H1 (cell line): ENCODE data around the gene EID1. TPM values are rescaled to one million over a fixed set of nuclear protein-coding genes. Genes with fewer than 3 reads are reported as not detected.

Source experiments
- CTCF ChIA-PET: fragments of 300-600 bp; sonication (Branson Sonifier 250); formaldehyde crosslinking; loops from one replicate; lab custom pipeline; 2021; ENCODE audit not compliant: partially characterized antibody; lab: Charles Lee
- POLR2A ChIA-PET: fragments of 300-600 bp; sonication (Branson Sonifier 250); formaldehyde crosslinking; loops from one replicate; lab custom pipeline; 2021; ENCODE audit warnings: inconsistent platforms; ENCODE audit not compliant: partially characterized antibody; lab: Charles Lee
- DNase-seq, 2 experiments: peaks; one replicate each; pipeline versions ENCODE4 v3.0.0 to v3.0.0-alpha.2; 2010 to 2022; ENCODE audit warnings: low spot score in 2 of 2, low read depth in 1 of 2, mixed read lengths in 1 of 2
- FAIRE-seq: peaks from 2 replicates; lab custom pipeline; 2011; peaks lifted over from hg19 to GRCh38; lab: Jason Lieb, UNC
- H2AFZ ChIP-seq: 2 replicates; pipeline ENCODE4 v1.8.1; 2012; ENCODE audit warnings: low read length, inconsistent platforms
- H2AK5ac ChIP-seq: 2 replicates; pipeline ENCODE4 v1.6.1; 2013; ENCODE audit warnings: low read depth, low read length
- H2BK120ac ChIP-seq: replicated peaks from 2 replicates; pipeline ENCODE3; 2013; ENCODE audit warnings: low read depth, low read length, inconsistent platforms
- H2BK12ac ChIP-seq: 2 replicates; pipeline ENCODE4 v1.6.1; 2013; ENCODE audit warnings: low read depth, low read length
- H2BK15ac ChIP-seq: 2 replicates; pipeline ENCODE4 v1.6.1; 2013; ENCODE audit warnings: low read length
- H2BK20ac ChIP-seq: 2 replicates; pipeline ENCODE4 v1.6.1; 2013; ENCODE audit warnings: low read length
- H2BK5ac ChIP-seq: 2 replicates; pipeline ENCODE4 v1.6.1; 2013; ENCODE audit warnings: low read depth, low read length
- H3K14ac ChIP-seq: 2 replicates; pipeline ENCODE4 v1.6.1; 2013; ENCODE audit warnings: inconsistent platforms; ENCODE audit not compliant: insufficient read length
- H3K18ac ChIP-seq: 2 replicates; pipeline ENCODE4 v1.6.1; 2013; ENCODE audit warnings: low read length; ENCODE audit errors: extremely low read depth
- H3K23ac ChIP-seq: 2 replicates; pipeline ENCODE4 v1.6.1; 2013; ENCODE audit warnings: inconsistent platforms; ENCODE audit not compliant: insufficient read length
- H3K23me2 ChIP-seq: 2 replicates; pipeline ENCODE4 v1.6.1; 2013; ENCODE audit warnings: low read depth, low read length
- H3K27ac ChIP-seq: 2 replicates; pipeline ENCODE4 v1.6.1; 2011; ENCODE audit warnings: low read depth, low read length, inconsistent platforms
- H3K27me3 ChIP-seq, 4 experiments: replicated peaks in 1 of 4; 1 replicate in 1 of 4; 2 replicates in 3 of 4; pipeline versions ENCODE4 v1.6.1 to v1.8.1; 2011 to 2013; ENCODE audit warnings: low read length in 3 of 4, mild to moderate bottlenecking in 3 of 4, inconsistent platforms in 2 of 4, mixed read lengths in 2 of 4, moderate library complexity in 1 of 4; ENCODE audit not compliant: control insufficient read depth in 3 of 4, insufficient read depth in 3 of 4; ENCODE audit errors: extremely low read depth in 1 of 4
- H3K36me3 ChIP-seq, 4 experiments: 2 replicates each; pipeline versions ENCODE4 v1.6.1 to v1.8.1; 2011 to 2013; ENCODE audit warnings: mild to moderate bottlenecking in 4 of 4, low read length in 3 of 4, moderate library complexity in 2 of 4, control low read depth in 1 of 4, inconsistent platforms in 1 of 4; ENCODE audit not compliant: insufficient read depth in 4 of 4, control insufficient read depth in 2 of 4
- H3K4ac ChIP-seq: replicated peaks from 2 replicates; pipeline ENCODE3; 2013; ENCODE audit warnings: low read length, low read depth, mixed read lengths, inconsistent platforms; ENCODE audit not compliant: insufficient read length
- H3K4me1 ChIP-seq, 4 experiments: replicated peaks in 1 of 4; 1 replicate in 1 of 4; 2 replicates in 3 of 4; pipeline versions ENCODE4 v1.6.1 to v1.8.1; 2011 to 2013; ENCODE audit warnings: low read length in 3 of 4, inconsistent platforms in 2 of 4, mixed read lengths in 1 of 4; ENCODE audit not compliant: insufficient read depth in 4 of 4, control insufficient read depth in 3 of 4
- H3K4me2 ChIP-seq, 2 experiments: 2 replicates each; pipeline versions ENCODE4 v1.6.1 to v1.8.1; 2011 to 2013; ENCODE audit warnings: low read depth in 2 of 2, low read length in 2 of 2, control low read depth in 1 of 2, inconsistent platforms in 1 of 2, mild to moderate bottlenecking in 1 of 2; ENCODE audit not compliant: insufficient read depth in 1 of 2
- H3K4me3 ChIP-seq, 4 experiments: fragments of 200-600, 300-600 bp in 1 of 4; sonication (generic), shearing (Covaris generic), sonication (Bioruptor Twin) in 1 of 4; 2 replicates each; pipeline versions ENCODE4 v1.5.1 to v1.8.1; 2011 to 2016; ENCODE audit warnings: low read length in 4 of 4, low read depth in 3 of 4, control low read depth in 2 of 4, inconsistent platforms in 2 of 4, mild to moderate bottlenecking in 2 of 4, mixed read lengths in 1 of 4, moderate library complexity in 1 of 4; ENCODE audit not compliant: insufficient read depth in 2 of 4; ENCODE audit errors: extremely low read depth in 1 of 4
- H3K56ac ChIP-seq: replicated peaks from 2 replicates; pipeline ENCODE3; 2013; ENCODE audit warnings: low read depth, mild to moderate bottlenecking, mixed read lengths, low read length, inconsistent platforms; ENCODE audit not compliant: insufficient read length
- H3K79me1 ChIP-seq: 2 replicates; pipeline ENCODE4 v1.6.1; 2013; ENCODE audit warnings: low read depth, low read length, control low read depth
- H3K79me2 ChIP-seq, 2 experiments: 2 replicates each; pipeline versions ENCODE4 v1.6.1 to v1.8.1; 2012 to 2013; ENCODE audit warnings: low read length in 2 of 2, mild to moderate bottlenecking in 2 of 2, inconsistent platforms in 1 of 2; ENCODE audit not compliant: insufficient read depth in 2 of 2, control insufficient read depth in 1 of 2
- H3K9ac ChIP-seq, 4 experiments: replicated peaks in 1 of 4; 1 replicate in 1 of 4; 2 replicates in 3 of 4; pipeline versions ENCODE4 v1.6.1 to v1.8.1; 2011 to 2013; ENCODE audit warnings: low read depth in 3 of 4, low read length in 3 of 4, control low read depth in 2 of 4, mild to moderate bottlenecking in 2 of 4, moderate library complexity in 2 of 4, inconsistent platforms in 1 of 4; ENCODE audit errors: extremely low read depth in 1 of 4
- H3K9me3 ChIP-seq, 2 experiments: 2 replicates each; pipeline versions ENCODE4 v1.6.1 to v1.8.1; 2012 to 2013; ENCODE audit warnings: mild to moderate bottlenecking in 2 of 2, moderate library complexity in 2 of 2, control low read depth in 1 of 2, inconsistent platforms in 1 of 2, low read depth in 1 of 2, low read length in 1 of 2, mixed read lengths in 1 of 2; ENCODE audit not compliant: insufficient read depth in 2 of 2
- H4K20me1 ChIP-seq, 2 experiments: replicated peaks in 1 of 2; 2 replicates each; pipeline versions ENCODE3 to v1.8.1; 2011 to 2013; ENCODE audit warnings: inconsistent platforms in 2 of 2, low read length in 2 of 2, mild to moderate bottlenecking in 1 of 2; ENCODE audit not compliant: insufficient read depth in 2 of 2, control insufficient read depth in 1 of 2
- H4K5ac ChIP-seq: 2 replicates; pipeline ENCODE4 v1.6.1; 2013; ENCODE audit warnings: low read length, low read depth, mixed read lengths, inconsistent platforms; ENCODE audit not compliant: insufficient read length
- H4K8ac ChIP-seq: 2 replicates; pipeline ENCODE4 v1.8.0; 2013; ENCODE audit warnings: mild to moderate bottlenecking, moderate library complexity, low read length, inconsistent platforms; ENCODE audit not compliant: insufficient read depth; ENCODE audit errors: extremely low read depth
- H4K91ac ChIP-seq: replicated peaks from 2 replicates; pipeline ENCODE3; 2013; ENCODE audit warnings: low read length, mixed read lengths, inconsistent platforms; ENCODE audit not compliant: insufficient read length
- CTBP2 ChIP-seq: IDR thresholded peaks from 2 replicates; pipeline ENCODE4 v1.7.0; 2011; ENCODE audit warnings: borderline replicate concordance, mild to moderate bottlenecking, moderate library complexity, mixed read lengths, low read length; ENCODE audit not compliant: insufficient read depth, insufficient read length
- MAFK ChIP-seq: IDR thresholded peaks from 2 replicates; pipeline ENCODE4 v1.6.1; 2012; ENCODE audit warnings: low read depth, mild to moderate bottlenecking, improper control_type of control experiment, low read length
- SIX5 ChIP-seq: IDR thresholded peaks from 2 replicates; pipeline ENCODE4 v1.6.1; 2011; ENCODE audit warnings: mild to moderate bottlenecking, low read depth, low read length
- SP1 ChIP-seq: IDR thresholded peaks from 2 replicates; pipeline ENCODE4 v1.6.1; 2011; ENCODE audit warnings: low read depth, low read length
- TAF1 ChIP-seq: IDR thresholded peaks from 2 replicates; pipeline ENCODE4 v1.6.1; 2011; ENCODE audit warnings: mild to moderate bottlenecking, low read depth, low read length
- TAF7 ChIP-seq: optimal IDR thresholded peaks from 2 replicates; pipeline ENCODE3; 2011; ENCODE audit warnings: low read depth, mild to moderate bottlenecking, inconsistent platforms, low read length, moderate library complexity, borderline replicate concordance
- WGBS, 2 experiments: shearing (Covaris generic) in 1 of 2; methylation state at CpG; one replicate each; pipeline versions ENCODE4 v1.1.6 to v1.1.7; 2013 to 2015; ENCODE audit warnings: low lambda C conversion rate in 2 of 2, mixed read lengths in 2 of 2, inconsistent platforms in 1 of 2, low coverage in 1 of 2, missing lambda C conversion rate in 1 of 2; ENCODE audit not compliant: insufficient replicate concordance in 2 of 2, insufficient coverage in 1 of 2, insufficient read length in 1 of 2; ENCODE audit errors: extremely low coverage in 1 of 2, missing lambda C conversion rate in 1 of 2; 5-methylcytosine and 5-hydroxymethylcytosine counted together
- polyA plus RNA-seq, 7 experiments: library from polyadenylated mRNA; depleted of rRNA in 3 of 7; stranded (reverse) in 5 of 7; unstranded in 2 of 7; fragments of >200 nt in 5 of 7; fragments of 200-250 nt in 2 of 7; gene quantifications; 1 replicate in 5 of 7; 2 replicates in 1 of 7; 4 replicates in 1 of 7; pipeline versions ENCODE4 v1.2.1 to v1.2.3, GENCODE V29; 2011 to 2013; ENCODE audit warnings: missing spikeins in 2 of 7, mixed read lengths in 2 of 7
- total RNA-seq: library from RNA; stranded (reverse); fragmentation: NEBNext Ultra II Directional; extraction: Animal tissue kit (Norgen Biotek cat#: 25700); gene quantifications from 2 replicates; pipeline ENCODE4 v1.2.1, GENCODE V29; 2021
- TF ChIP-seq, protein P1 (sequence below): IDR thresholded peaks from 2 replicates; pipeline ENCODE4 v1.6.1; 2012; ENCODE audit warnings: inconsistent platforms

EID1 gene
- total and polyA plus RNA-seq, 2 of the 8 experiments (the other 6 are each of a cell fraction or from before 2014, with no cell fraction given) = 101 to 110 TPM

DNA sequence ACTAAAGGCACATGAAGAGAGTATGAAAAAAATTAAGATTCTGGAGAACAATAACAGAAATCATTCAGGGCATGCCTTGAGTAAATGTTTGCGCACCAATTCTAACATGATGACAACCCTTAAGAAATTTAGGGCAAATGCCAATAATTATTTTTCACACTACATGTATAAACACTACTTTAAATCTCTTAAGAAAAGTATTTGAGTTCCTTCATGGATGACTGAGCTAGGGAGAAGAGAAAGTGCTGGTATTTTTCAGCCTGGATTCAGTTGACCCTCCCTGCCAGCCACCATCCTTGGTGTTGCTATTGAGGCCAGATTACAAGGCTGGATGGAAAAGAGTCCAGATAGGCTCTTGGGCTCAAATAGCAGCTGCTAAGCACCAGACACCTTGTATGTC, 8.0 kb upstream of the EID1 start:
- Histone ChIP-seq H3K4me1 (0 out of 7 replicates have a peak, but pooled peaks cover 0 to 3% (median 0%) of the 10 kb centered on the region in 4 experiments), H2BK5ac (no peak overlapping the region), H3K27ac (no peak overlapping the region), H2BK120ac (no peak overlapping the region), H3K56ac (no peak overlapping the region), H2BK20ac (no peak overlapping the region), H3K4ac (no peak overlapping the region), H2AK5ac (no peak overlapping the region), H2AFZ (no peak overlapping the region), H3K36me3 (no peaks in the 10 kb centered on the region), H3K9me3 (no peaks in the 10 kb centered on the region), H4K5ac (no peak overlapping the region), H2BK15ac (no peak overlapping the region), H4K91ac (no peak overlapping the region), H3K14ac (no peak overlapping the region), H3K9ac (no peak overlapping the region), H3K23me2 (no peaks in the 10 kb centered on the region), H4K8ac (no peak overlapping the region), H3K79me2 (no peaks in the 10 kb centered on the region), H2BK12ac (no peak overlapping the region), H3K79me1 (no peaks in the 10 kb centered on the region), H4K20me1 (no peaks in the 10 kb centered on the region), H3K4me2 (no peak overlapping the region), H3K18ac (no peak overlapping the region), H3K23ac (no peak overlapping the region), H3K27me3 (no peaks in the 10 kb centered on the region), H3K4me3 (no peak overlapping the region)
- POLR2A ChIA-PET = no interaction called here
- DNase-seq (no peak), FAIRE-seq (no peak)
- TF ChIP-seq TAF7 (no peak), SIX5 (no peak), MAFK (no peak), SP1 (no peak), TAF1 (no peak), CTBP2 (no peak)
- TF ChIP-seq, protein P1, sequence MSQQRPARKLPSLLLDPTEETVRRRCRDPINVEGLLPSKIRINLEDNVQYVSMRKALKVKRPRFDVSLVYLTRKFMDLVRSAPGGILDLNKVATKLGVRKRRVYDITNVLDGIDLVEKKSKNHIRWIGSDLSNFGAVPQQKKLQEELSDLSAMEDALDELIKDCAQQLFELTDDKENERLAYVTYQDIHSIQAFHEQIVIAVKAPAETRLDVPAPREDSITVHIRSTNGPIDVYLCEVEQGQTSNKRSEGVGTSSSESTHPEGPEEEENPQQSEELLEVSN = no peak
- CTCF ChIA-PET = interaction anchor here (1.0 to 1.3 kb wide), 2 partner anchors 8 to 9 kb away, joined by 3 to 4 read pairs; no protein-coding TSS in a partner anchor
- WGBS, 2 experiments = 100% methylated on average over 1 of the region's 1 CpG; no CpG with 5 or more reads in 1 of the 2 experiments
